Inflammatory macrophage (primary cell): ENCODE data around the gene LMNTD2.

Source experiments
- DNase-seq, 2 donors: peaks; one replicate each; pipeline ENCODE4 v3.0.0-alpha.2; 2020 to 2022
- total RNA-seq, 18 experiments: gene quantifications; one replicate each; lab custom pipeline; 2026; ENCODE audit warnings: mixed read lengths in 6 of 18, inconsistent platforms in 2 of 18; lab: John Stamatoyannopoulos, UW

LMNTD2 gene, protein sequence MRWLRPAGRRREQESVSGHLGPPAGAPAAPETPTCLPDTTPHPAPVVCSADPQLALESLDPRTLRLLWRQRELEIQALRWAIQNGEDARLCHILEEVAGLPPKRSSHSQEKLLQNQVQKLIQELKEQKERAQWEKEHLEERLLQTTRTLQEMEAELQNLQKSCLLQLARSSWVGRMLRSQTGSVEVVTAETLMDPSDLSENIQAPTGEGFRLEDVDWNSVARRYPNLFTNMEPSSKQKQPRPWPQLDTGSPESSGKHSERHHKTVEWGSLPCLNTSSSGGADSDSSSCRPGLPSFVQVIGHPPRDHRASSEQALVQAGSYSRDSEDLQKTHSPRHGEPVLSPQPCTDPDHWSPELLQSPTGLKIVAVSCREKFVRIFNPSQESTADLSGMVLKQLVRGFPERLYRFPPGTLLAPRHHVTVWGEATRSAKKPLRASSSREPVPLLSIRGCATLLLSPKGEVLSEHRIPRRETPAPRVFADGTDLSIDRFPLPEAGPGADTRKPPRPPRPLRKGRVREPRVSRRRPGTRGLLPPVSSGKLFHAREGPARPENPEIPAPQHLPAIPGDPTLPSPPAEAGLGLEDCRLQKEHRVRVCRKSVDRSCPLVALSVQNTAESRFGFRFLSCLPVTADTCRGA
- total RNA-seq = 0.16 to 2.7 (median 1.1) reads per million in 18 experiments

DNA sequence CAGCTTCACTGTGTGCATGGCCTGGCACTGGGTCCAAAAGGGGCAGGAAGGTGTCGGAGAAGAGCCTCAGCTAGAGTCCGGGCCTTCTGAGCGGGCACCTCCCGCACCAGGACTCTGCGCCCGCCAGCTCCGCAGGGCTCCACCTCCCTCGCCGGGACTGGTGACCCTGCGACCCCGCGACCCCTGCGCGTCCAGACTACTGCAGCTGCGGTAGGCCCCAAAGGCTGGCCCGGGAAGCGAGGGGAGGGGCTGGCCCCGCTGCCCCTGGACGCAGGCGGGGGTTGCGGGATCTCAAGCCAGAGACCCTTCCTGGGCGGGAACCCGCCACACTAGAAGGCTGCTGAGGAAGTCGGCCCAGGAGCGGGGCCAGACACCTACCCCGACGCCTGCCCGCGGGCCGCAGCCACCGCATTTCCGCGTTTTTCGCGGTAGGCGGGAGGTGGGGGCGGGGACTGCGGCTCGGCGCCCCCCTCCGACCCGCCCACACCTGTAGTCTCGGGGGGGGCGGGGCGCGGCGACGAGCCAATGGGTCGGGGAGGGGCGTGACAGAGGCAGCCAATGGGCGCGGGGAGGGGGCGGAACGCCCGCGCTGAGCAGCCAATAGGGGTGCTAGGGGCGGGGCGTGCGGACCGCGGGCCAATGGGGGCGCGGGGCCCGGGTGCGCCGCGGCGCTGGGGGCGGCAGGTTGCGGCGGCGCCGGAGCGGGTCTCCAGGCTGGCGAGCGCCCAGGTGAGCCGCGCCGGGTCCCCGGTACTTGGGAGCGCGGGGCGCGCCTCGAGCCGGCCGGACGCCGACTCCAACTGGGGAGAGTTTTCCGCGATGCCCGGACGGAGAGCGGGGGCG, at the start of gene LMNTD2, which contains the start of gene RASSF7:
Gene LMNTD2 (minus strand): TSS at position 434 of the 843 bp plus-strand sequence. CDS start 22 bp downstream, at position 412.
Gene RASSF7 (plus strand): TSS at position 666 of the 843 bp plus-strand sequence. CDS start 799 bp downstream, outside the sequence.
- DNase-seq = peak; percentile 89 to 92

DNA sequence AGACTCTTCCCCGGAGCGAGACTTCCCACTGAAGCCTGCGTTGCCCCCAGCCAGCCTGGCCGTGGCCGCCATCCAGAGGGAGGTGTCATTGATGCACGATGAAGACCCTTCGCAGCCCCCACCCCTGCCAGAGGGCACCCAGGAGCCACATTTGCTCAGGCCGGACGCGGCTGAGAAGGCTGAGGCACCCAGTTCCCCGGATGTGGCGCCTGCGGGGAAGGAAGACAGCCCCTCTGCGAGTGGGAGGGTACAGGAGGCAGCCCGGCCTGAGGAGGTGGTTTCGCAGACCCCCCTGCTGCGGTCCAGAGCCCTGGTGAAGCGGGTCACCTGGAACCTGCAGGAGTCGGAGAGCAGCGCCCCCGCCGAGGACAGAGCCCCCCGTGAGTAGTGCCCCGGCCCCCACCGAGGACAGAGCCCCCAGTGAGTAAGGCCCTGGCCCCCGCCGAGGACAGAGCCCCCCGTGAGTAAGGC, 48.8 kb upstream of the LMNTD2 start:
- no peak for DNase-seq

DNA sequence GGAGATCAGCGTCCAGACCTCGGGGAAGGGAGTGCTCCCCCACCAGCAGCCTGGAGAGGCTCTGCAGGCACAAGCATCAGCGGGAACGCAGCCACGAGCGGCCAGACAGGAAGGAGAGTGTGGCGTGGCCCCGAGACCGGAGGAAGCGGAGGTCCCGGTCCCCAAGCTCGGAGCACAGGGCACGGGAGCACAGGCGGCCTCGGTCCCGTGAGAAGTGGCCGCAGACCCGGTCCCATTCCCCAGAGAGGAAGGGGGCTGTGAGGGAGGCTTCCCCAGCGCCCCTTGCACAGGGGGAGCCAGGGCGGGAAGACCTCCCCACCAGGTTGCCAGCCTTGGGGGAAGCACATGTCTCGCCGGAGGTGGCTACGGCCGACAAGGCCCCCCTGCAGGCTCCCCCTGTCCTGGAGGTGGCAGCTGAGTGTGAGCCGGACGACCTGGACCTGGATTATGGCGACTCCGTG, 48.3 kb upstream of the LMNTD2 start:
- DNase-seq = no peak

DNA sequence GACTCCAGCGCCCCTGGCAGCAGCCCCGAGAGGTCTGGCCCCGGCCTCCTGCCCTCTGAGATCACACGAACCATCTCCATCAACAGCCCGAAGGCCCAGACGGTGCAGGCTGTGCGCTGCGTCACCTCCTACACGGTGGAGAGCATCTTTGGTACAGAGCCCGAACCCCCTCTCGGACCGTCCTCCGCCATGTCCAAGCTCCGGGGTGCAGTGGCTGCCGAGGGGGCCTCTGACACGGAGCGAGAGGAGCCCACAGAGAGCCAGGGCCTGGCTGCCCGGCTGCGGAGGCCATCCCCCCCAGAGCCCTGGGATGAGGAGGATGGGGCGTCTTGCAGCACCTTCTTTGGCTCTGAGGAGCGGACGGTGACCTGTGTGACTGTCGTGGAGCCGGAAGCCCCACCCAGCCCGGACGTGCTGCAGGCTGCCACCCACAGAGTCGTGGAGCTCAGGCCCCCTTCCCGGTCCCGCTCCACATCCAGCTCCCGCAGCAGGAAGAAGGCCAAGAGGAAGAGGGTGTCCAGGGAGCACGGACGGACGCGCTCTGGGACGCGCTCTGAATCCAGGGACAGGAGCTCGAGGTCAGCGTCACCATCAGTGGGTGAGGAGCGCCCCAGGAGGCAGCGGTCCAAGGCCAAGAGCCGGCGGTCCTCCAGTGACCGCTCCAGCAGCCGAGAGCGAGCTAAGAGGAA, 47.6 kb upstream of the LMNTD2 start:
- DNase-seq = no peak

DNA sequence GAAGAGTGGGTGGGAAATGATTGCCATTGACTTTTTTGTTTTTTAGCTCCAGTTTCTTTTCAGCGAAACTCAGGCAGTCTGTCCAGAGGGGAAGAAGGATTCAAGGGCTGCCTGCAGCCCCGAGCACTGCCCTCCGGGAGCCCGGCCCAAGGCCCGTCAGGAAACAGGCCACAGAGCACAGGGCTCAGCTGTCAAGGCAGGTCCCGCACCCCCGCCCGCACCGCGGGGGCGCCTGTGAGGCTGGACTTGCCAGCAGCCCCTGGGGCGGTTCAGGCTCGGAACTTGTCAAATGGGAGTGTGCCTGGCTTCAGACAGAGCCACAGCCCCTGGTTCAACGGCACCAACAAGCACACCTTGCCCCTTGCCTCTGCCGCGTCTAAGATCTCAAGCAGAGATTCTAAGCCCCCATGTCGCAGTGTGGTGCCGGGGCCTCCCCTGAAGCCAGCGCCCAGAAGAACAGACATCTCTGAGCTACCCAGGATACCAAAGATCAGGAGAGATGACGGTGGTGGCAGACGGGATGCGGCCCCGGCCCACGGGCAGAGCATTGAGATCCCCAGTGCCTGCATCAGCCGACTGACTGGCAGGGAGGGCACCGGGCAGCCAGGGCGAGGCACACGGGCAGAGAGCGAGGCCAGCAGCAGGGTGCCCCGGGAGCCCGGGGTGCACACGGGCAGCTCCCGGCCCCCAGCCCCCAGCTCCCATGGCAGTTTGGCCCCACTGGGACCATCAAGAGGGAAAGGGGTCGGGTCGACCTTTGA, 46.7 kb upstream of the LMNTD2 start:
- no peak for DNase-seq

DNA sequence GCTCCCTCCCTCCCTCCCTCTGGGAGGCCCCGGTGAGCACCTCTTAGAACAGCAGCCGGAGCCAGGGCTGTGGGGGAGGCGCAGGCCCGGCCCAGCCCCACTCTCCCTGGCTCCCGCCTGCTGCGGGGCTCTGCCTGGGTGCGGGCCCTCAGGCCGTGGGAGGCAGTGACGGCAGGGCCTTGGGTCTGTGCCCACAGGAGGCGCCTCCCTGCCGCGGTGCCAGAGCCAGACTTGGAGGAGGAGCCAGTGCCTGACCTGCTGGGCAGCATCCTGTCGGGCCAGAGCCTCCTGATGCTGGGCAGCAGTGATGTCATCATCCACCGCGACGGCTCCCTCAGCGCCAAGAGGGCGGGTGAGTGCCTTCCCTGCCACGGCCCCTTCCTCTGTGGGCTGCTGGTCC, 45.7 kb upstream of the LMNTD2 start:
- DNase-seq = no peak

DNA sequence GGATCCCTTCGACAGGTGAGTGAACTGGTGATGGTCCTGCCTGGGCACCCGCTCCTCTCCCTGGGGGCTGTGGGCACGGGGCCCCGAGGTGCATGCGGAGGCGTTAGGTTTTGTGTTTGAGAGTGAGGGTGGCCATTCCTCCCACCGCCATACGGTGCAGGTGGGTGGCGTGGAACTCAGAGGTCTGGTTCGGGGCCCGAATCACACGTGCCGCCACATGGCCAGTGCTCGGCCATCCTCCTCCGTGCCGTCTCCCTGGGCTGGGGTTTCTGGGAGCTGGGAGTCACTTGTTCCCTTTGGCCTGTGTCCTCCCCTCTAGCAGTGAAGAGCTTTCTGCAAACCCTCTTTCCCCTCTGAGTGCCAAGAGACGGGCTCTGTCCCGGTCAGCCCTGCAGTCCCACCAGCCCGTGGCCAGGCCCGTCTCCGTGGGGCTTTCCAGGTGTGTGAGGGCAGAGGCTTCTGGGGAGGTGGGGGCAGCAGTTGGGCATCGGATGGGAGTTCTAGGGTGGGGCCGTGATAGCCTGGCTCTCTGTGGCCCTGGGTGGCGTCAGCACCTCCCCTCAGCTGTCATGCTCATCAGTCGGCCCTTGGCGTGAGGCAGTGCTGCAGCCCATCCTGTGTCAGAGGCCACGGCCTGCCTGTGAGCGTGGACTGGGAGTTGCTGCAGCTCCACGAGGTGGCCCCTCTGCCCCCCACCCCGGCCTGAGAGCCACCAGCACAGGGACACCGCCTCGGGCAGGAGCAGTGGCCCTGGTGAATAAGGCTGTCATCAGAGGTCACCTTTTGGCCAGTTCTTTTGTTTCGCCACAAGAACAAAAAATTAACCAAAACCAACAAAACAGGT, 45.0 kb upstream of the LMNTD2 start:
- DNase-seq = no peak

DNA sequence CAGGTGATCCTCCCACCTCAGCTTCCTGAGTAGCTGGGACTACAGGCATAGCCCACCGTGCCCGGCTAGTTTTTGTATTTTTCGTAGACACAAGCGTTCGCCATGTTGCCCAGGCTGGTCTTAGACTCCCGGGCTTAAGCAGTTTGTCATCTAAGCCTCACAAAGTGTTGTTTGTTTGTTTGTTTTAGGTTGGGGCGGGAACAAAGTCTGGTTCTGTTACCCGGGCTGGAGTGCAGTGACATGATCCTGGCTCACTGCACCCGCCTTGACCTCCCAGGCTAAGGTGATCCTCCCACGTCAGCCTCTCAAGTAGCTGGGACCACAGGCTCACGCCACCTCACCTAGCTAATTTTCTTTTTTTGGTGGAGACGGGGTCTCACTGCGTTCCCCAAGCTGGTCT, 42.6 kb upstream of the LMNTD2 start:
- no peak for DNase-seq

DNA sequence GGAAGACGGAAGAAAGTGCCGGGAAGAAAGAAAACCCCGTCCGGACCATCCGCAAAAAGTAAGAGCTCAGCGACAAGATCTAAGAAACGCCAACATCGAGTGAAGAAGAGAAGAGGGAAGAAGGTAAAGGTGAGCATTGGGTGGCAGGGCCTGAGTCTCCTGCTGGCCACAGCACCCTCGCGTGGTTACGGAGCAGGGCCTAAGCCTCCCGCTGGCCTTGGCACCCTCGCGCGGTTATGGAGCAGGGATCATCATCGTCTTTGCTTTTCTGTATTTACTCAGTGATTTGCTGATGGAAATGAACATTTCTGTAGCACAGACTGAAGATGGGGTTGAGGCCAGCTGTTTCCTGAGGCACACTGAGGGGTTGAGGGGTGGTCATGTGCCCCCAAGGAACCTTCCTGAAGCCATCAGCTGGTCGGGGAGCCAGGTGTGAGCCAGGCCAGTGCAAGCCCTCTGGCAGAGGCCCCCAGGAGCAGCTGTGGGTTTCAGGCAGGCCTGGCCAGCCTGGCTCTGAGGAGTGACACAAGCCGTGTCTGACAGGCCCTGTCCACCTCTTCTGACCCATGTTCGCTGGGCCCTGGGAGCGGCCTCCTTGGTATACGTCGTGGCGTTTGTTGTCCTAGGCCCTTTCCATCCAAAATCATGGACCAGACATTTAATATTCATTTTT, 41.2 kb upstream of the LMNTD2 start:
- no peak for DNase-seq

DNA sequence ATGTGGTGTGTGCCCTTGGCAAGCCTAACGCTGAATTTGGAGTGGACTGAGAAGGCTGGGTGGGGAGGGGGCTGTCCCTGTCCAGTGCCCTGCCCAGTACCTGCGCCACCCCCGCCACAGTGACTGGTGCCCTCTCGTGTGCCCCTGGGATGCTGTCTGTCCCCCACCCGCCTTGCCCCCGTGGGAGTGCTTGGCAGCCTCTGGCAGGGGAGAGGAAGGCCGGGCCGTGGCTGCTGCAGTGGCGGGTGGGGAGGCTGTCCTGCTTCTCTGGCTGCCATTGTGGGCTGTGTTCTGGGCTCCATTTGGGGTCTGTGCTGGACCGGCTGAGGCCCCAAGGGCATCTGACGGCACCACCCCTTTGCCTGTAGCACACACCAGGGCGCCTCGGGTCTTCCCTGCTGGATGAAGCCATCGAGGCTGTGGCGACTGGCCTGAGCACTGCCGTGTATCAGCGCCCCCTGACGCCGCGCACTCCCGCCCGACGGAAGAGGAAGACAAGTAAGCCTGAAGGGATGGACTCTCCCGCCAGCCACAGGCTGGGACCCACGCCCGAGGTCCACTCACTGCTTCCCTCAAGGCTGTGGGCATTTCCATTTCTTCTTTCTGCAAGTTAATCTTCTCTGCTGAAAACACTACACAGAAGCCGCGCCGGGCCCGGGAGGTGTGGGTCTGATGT, 37.6 kb upstream of the LMNTD2 start:
- DNase-seq = no peak

DNA sequence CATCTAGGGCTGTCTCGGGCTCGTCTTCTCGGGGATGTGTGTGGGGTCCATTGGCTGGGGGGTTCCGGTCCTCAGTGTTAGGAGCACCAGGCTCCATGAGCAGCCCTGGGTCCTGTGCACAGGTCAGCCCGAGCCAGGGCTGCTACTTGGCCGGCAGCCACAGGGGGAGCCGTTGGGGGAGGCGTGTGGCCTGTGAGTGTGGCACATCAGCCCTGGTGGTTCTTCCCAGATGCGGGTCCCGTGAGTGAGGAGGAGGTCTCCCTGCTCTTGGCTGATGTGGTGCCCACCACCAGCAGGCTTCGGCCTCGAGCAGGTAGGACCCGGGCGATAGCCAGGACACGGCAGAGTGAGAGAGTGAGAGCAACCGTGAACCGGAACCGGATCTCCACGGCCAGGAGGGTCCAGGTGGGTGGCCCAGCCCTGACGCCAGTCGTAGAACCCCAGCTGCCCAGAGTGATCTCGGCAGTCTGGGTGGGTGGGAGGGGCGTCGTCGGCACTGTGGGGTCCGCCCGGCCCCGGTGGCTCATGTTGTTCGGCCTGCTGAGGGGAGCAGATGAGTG, 36.7 kb upstream of the LMNTD2 start:
- no peak for DNase-seq

DNA sequence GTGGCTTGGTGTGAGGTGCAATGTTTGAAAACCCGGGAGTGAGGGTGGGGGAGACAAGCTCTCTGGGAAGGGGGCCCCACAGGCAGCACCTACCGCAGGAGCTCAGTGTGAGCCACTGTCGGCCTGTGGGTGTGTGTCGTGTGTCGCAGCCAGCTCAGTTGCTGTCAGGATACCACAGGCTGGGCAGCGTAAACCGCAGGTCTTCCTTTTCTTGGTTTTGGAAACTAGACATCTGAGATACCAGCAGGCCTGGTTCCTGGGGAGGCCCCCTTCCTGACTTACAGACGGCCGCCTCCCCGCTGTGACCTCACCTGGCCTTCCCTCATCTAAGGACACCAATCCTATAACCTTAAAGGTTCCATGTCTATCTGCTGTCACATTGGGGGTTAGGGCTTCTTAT, 35.8 kb upstream of the LMNTD2 start:
- no peak for DNase-seq

DNA sequence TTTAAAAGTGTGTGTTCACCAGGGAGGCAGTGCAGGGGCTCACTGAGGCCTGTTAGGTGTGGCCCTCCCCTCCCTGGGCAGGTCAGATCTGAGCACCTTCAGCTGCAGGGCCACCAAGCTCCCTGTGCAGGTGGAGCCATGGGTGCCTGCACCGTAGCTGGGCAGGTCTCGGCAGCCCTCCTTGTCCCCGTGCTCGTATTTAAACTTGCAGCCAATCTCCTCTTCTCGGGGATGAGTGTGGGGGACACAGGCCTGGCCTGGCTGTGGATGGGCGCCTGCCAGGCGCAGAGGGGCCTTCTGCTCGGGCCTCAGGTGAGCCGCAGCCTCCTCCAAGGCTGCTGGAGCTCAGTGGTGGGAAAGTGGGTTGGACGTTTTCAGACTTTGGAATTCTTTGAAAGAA, 34.9 kb upstream of the LMNTD2 start:
- no peak for DNase-seq

DNA sequence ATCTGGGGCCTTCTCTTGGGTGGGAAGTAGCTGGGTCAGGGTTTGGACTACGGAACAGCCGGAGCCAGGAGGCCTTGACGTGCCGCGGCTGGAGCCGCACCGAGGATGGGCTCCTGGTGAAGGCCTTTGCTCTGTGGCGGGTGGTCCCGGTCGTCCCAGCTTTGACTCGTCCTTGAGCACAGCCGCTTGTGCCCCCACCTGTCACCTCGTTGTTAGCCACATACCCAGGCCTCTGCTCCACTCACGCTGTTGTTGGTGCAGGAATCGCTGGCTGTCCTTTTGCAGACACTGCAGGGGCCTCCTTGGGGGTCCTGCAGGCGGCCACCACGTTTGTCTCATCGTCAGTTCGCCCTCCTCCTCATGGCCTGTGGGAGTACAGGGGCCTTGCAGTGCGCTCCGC, 32.8 kb upstream of the LMNTD2 start:
- DNase-seq = no peak

DNA sequence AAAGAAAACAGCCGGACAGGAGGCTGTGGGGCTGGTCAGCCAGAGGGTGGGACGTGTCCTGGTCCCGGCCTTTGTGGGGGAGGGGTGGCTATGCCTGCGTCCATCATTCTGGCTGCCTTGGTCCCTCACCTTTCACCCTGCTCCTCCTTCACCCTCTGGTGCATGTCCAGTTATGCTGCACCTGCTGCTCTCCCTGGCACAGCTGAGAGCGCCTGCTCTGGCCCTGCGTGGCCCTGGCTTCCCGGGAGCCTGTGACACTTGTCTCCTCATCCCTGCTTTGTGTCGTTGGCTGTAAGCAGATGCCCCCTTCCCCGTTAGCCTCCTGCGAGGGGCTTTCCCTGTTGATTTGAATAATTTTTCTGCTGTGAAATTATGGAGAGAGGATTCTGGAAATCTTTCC, 32.4 kb upstream of the LMNTD2 start:
- no peak for DNase-seq

DNA sequence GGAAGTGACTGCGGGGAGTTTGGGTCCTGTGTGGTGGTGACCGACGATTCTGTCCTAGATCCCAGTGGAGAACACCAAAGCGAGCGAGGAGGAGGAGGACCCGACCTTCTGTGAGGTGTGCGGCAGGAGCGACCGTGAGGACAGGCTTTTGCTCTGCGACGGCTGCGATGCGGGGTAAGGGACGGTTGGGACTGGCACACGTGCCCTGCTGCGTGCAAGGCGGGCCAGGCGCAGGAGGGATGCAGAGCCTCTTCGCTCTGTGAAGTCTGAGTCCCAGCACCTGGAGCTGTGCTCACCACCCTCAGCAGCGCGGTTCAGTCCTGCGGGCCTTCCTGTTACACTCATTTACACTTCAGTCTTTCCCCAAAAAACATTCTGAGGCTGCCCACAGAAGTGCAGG, 32.0 kb upstream of the LMNTD2 start:
- DNase-seq = no peak

DNA sequence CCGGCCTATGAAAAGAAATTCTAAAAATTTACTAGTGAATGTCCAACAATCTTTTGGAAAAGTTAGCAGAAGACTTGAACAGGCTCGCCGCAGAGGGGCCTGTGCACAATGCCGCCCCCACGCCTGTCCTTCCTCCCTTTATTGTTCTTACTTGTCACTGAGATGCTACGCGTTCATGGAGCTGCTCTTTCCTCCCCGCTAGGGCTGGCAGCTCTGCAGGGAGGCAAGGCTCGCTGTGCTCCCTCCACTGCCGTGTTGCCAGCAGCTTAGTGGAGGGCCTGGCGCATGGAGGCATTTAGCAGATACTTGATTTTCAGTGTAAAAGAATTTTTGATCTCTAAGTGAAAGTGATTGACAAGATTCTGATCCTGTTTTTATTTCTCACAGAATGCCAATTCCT, 30.5 kb upstream of the LMNTD2 start:
- no peak for DNase-seq

DNA sequence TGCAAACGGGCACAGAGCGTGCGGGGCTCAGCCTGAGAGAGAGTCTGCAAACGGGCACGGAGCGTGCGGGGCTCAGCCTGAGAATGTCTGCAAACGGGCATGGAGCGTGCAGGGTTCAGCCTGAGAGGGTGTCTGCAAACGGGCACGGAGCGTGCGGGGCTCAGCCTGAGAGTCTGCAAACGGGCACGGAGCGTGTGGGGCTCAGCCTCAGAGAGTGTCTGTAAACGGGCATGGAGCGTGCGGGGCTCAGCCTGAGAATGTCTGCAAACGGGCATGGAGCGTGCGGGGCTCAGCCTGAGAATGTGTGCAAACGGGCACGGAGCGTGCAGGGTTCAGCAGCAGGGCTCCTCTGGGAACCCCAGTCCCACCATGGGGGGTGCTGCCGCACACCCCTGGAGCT, 29.3 kb upstream of the LMNTD2 start:
- no peak for DNase-seq

DNA sequence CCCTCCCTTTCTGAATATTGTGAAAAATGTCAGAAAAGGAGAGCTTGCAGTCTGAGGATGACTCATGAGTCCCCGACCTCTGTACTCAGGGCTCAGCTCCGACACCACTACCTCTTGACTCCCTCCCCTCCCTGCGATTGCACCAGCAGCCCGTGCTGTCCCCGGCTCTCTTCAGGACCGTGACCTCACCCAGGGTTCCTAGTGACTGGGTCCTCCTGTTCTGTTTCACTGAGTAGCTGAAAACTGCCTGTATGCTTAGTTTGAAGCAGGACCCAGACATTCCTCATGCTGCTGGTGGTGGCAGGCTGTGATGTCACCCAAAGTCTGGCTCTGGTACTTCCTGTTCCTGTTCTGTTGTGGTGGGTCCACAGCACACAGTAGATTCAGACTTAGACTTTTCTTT, 27.4 kb upstream of the LMNTD2 start:
- peak; percentile 92 to 94 for DNase-seq
